Lung (tissue), 12 donors: Measurements from ENCODE around the gene CPNE6. TPM values are rescaled to one million over a fixed set of nuclear protein-coding genes. Genes with fewer than 3 reads are reported as not detected.

Experiments
- ATAC-seq: fragments of 200-7000 bp; cut with Tn5 transposase; one replicate; pipeline ENCODE4 v1.9.1; 2020; ENCODE audit warnings: moderate number of reproducible peaks; ENCODE audit not compliant: insufficient read depth, low FRiP score
- DNase-seq, 3 donors: peaks; one replicate each; pipeline ENCODE4 v3.0.0-alpha.2; 2013 to 2017
- H3K27ac ChIP-seq, 2 donors: one replicate each; pipeline ENCODE4 v1.5.1; 2013; ENCODE audit warnings: mild to moderate bottlenecking in 2 of 2, moderate library complexity in 2 of 2, control low read depth in 1 of 2, inconsistent platforms in 1 of 2, low read depth in 1 of 2, low read length in 1 of 2
- H3K27me3 ChIP-seq, 3 donors: one replicate each; pipeline ENCODE4 v1.5.1; 2013; ENCODE audit warnings: low read length in 2 of 3; ENCODE audit not compliant: control insufficient read depth in 3 of 3, insufficient read depth in 3 of 3
- H3K36me3 ChIP-seq, 4 donors: one replicate each; pipeline ENCODE4 v1.5.1; 2013; ENCODE audit warnings: low read length in 4 of 4, mild to moderate bottlenecking in 1 of 4, moderate library complexity in 1 of 4; ENCODE audit not compliant: control insufficient read depth in 4 of 4, insufficient read depth in 4 of 4
- H3K4me1 ChIP-seq, 5 donors: one replicate each; pipeline ENCODE4 v1.5.1; 2013; ENCODE audit warnings: low read length in 5 of 5, mild to moderate bottlenecking in 2 of 5, moderate library complexity in 1 of 5; ENCODE audit not compliant: control insufficient read depth in 5 of 5, insufficient read depth in 5 of 5
- H3K4me3 ChIP-seq: one replicate; pipeline ENCODE4 v1.5.1; 2013; ENCODE audit warnings: mild to moderate bottlenecking, control low read depth, moderate library complexity
- H3K9ac ChIP-seq, 2 donors: one replicate each; pipeline ENCODE4 v1.5.1; 2013; ENCODE audit warnings: low read length in 2 of 2, control low read depth in 1 of 2; ENCODE audit not compliant: insufficient read depth in 1 of 2
- H3K9me3 ChIP-seq, 4 donors: one replicate each; pipeline ENCODE4 v1.5.1; 2013; ENCODE audit warnings: low read length in 3 of 4, mild to moderate bottlenecking in 1 of 4, moderate library complexity in 1 of 4; ENCODE audit not compliant: control insufficient read depth in 4 of 4, insufficient read depth in 3 of 4
- WGBS, 2 donors: extraction: QIAGEN DNeasy Blood & Tissue Kit; methylation state at CpG; one replicate each; pipeline ENCODE4 v1.1.7; 2013; 5-methylcytosine and 5-hydroxymethylcytosine counted together
- polyA plus RNA-seq, 2 donors: library from polyadenylated mRNA; stranded (reverse); fragments of 200-250 nt; gene quantifications; one replicate each; pipeline ENCODE4 v1.2.1, GENCODE V29; 2013
- total RNA-seq, 2 donors: library from RNA; depleted of rRNA in 1 of 2; stranded (reverse); fragments of >200 nt in 1 of 2; gene quantifications; one replicate each; pipeline ENCODE4 v1.2.1, GENCODE V29; 2014 to 2021
- TF ChIP-seq, protein P1 (sequence below): IDR thresholded peaks from 2 replicates; pipeline ENCODE4 v1.5.1; 2012; ENCODE audit warnings: mild to moderate bottlenecking; ENCODE audit errors: control extremely low read depth, extremely low read depth
- donor health status: control.
- donor health status: control.
- donor health status: Bipolar disorder and iron deficiency.
- donor health status: healthy.
- donor health status: DM: yes; HTN: yes; CAD: no.

CPNE6 gene
- total and polyA plus RNA-seq, 4 donors: not detected

DNA sequence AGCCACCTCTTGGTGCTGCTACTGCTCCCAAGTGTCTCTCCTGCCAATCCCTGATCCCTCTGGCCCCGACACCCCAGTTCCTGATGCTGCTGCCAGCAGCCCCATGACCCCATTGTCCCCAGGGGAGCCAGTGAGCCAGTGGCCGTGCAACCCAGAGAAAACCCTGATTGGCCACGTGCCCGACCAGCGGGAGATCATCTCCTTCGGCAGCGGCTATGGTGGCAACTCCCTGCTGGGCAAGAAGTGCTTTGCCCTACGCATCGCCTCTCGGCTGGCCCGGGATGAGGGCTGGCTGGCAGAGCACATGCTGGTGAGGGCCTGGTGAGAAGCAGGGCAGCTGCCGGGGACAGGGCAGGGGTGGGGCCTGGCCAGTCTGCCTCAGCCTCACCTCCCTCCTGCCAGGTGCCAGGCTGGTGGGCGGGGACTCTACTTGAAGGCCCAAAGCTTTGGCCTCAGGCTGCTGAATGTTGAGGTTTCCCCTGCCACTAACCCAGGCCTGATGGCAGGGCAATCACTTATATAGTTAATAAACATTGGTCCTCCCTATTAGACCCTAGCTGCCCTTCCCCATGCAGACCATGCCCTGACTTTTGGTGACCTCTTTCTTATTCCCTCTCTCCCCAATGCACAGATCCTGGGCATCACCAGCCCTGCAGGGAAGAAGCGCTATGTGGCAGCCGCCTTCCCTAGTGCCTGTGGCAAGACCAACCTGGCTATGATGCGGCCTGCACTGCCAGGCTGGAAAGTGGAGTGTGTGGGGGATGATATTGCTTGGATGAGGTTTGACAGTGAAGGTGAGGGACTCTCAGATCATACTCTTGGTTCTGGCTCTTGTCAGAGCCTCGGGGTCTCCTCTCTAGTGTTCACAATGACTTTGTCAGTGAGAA is 27.8 kb downstream of the CPNE6 start:
- DNase-seq: no peak
- TF ChIP-seq, protein P1, sequence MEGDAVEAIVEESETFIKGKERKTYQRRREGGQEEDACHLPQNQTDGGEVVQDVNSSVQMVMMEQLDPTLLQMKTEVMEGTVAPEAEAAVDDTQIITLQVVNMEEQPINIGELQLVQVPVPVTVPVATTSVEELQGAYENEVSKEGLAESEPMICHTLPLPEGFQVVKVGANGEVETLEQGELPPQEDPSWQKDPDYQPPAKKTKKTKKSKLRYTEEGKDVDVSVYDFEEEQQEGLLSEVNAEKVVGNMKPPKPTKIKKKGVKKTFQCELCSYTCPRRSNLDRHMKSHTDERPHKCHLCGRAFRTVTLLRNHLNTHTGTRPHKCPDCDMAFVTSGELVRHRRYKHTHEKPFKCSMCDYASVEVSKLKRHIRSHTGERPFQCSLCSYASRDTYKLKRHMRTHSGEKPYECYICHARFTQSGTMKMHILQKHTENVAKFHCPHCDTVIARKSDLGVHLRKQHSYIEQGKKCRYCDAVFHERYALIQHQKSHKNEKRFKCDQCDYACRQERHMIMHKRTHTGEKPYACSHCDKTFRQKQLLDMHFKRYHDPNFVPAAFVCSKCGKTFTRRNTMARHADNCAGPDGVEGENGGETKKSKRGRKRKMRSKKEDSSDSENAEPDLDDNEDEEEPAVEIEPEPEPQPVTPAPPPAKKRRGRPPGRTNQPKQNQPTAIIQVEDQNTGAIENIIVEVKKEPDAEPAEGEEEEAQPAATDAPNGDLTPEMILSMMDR: no peak
- peaks cover 0 to 36% (median 5%) of the 10 kb centered on the region in 4 donors for H3K36me3 ChIP-seq
- H3K27ac ChIP-seq: no peak overlapping the region
- H3K4me1 ChIP-seq: peaks cover 0 to 13% (median 6%) of the 10 kb centered on the region in 5 donors
- H3K9me3 ChIP-seq: no peaks in the 10 kb centered on the region
- no peaks in the 10 kb centered on the region for H3K27me3 ChIP-seq
- H3K4me3 ChIP-seq: no peak overlapping the region
- H3K9ac ChIP-seq: no peak overlapping the region
- WGBS, 2 donors: 90 to 91% methylated on average over 17 of the region's 17 CpGs
- ATAC-seq: no peak

DNA sequence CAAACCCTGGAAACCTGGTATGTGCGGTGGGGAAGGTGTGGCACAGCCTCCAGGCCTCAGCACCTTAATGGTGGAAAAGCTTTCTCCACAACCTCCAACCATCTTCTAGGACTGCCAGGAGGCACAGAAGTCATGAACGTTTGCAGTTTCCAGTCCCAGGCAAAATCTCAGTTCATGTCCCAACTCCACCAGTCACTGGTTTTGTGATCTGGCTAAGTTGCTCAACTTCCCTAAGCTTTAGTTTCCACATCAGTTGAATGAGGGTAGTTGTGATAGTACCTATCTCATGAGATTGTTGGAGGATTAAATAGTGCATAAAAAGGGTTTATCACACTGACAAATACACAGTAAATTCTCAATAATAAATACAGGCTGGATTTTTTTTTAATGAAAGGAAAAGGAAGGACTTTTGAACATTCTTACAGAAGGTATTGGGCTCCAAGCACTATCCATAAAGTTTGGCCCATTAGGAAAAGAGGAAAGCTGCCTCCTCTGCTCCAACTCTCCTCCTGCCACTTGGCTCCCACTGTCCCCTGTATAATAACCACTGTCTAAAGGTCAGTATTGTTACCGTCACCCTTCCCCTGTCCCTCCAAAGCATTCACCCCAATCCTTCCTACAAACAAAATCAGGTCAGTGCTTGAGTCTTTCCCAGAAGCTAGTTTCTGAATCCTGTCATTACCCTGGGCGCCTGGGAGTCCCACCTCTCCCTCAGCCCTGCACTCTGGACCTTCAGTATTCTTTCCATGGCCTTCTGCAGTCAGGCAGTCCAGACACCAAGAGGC is 29.0 kb downstream of the CPNE6 start:
- Histone ChIP-seq H3K27me3 (no peaks in the 10 kb centered on the region), H3K9me3 (no peaks in the 10 kb centered on the region), H3K36me3 (peaks cover 0 to 36% (median 6%) of the 10 kb centered on the region in 4 donors), H3K9ac (no peak overlapping the region), H3K27ac (no peak overlapping the region), H3K4me3 (no peak overlapping the region), H3K4me1 (peaks cover 0 to 7% (median 4%) of the 10 kb centered on the region in 5 donors)
- ATAC-seq (no peak), DNase-seq (no peak)
- TF ChIP-seq, protein P1: no peak
- WGBS, 2 donors: 78 to 85% methylated on average over 4 of the region's 4 CpGs

DNA sequence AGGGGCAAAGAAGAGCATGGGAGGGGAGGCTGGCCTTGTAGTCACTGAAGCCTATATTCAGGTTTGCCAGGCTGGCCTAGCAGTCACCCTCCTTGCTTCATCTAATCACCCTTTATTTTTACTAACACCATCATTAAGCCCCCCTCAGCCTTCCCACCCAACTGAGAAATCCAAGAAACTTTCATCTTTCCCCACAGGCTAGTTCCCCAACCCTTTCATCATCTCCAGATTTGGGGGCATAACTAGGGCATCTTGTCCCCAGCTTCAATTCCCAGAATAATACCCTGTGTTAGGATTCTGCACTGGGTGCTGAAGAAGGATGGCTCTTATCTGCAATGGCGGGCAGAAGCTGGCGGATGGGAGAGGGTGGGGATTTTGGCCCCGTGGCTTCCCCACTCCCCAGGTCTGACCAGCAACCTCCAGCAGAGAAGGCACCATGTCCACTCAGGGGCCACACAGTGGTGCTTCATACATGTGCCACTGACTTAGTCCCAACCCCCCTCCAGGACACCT is 29.7 kb downstream of the CPNE6 start:
- Histone ChIP-seq H3K4me3 (no peak overlapping the region), H3K9me3 (no peaks in the 10 kb centered on the region), H3K27me3 (no peaks in the 10 kb centered on the region), H3K9ac (no peak overlapping the region), H3K27ac (no peak overlapping the region), H3K4me1 (peaks cover 0 to 2% (median 0%) of the 10 kb centered on the region in 5 donors), H3K36me3 (peaks cover 0 to 36% (median 6%) of the 10 kb centered on the region in 4 donors)
- ATAC-seq: no peak
- WGBS, 2 donors: 94 to 96% methylated on average over 3 of the region's 3 CpGs
- no peak for DNase-seq
- TF ChIP-seq, protein P1: no peak
